Dedifferentiated amniotic fluid mesenchymal stem cell (primary cell): ENCODE results near the gene PCDHGA7.
"Not testable (repeated sequence)": the region's sequence is repeated elsewhere in the genome, so short reads cannot be mapped to it uniquely, and the experiment has no call there.

Experiments
- DNase-seq: peaks from one replicate; pipeline ENCODE4 v3.0.0-alpha.2; 2016; ENCODE audit errors: extremely low spot score

The PCDHGA7 gene

DNA sequence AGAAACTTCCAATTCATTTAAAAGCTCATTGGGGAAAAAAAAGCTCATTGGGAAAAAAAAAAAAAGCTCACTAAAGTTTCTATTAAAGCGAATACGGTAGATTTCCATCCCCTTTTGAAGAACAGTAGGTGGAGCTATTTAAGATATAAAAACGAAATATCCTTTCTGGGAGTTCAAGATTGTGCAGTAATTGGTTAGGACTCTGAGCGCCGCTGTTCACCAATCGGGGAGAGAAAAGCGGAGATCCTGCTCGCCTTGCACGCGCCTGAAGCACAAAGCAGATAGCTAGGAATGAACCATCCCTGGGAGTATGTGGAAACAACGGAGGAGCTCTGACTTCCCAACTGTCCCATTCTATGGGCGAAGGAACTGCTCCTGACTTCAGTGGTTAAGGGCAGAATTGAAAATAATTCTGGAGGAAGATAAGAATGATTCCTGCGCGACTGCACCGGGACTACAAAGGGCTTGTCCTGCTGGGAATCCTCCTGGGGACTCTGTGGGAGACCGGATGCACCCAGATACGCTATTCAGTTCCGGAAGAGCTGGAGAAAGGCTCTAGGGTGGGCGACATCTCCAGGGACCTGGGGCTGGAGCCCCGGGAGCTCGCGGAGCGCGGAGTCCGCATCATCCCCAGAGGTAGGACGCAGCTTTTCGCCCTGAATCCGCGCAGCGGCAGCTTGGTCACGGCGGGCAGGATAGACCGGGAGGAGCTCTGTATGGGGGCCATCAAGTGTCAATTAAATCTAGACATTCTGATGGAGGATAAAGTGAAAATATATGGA, 48.0 kb downstream of the PCDHGA7 start, which contains the start of gene PCDHGA12:
Gene PCDHGA12 (plus strand): TSS at position 176 of the 782 bp plus-strand sequence. CDS start 253 bp downstream, at position 429.
- no peak for DNase-seq

DNA sequence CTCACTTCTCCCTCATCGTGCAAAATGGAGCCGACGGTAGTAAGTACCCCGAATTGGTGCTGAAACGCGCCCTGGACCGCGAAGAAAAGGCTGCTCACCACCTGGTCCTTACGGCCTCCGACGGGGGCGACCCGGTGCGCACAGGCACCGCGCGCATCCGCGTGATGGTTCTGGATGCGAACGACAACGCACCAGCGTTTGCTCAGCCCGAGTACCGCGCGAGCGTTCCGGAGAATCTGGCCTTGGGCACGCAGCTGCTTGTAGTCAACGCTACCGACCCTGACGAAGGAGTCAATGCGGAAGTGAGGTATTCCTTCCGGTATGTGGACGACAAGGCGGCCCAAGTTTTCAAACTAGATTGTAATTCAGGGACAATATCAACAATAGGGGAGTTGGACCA, 48.7 kb downstream of the PCDHGA7 start:
- DNase-seq, result no peak

DNA sequence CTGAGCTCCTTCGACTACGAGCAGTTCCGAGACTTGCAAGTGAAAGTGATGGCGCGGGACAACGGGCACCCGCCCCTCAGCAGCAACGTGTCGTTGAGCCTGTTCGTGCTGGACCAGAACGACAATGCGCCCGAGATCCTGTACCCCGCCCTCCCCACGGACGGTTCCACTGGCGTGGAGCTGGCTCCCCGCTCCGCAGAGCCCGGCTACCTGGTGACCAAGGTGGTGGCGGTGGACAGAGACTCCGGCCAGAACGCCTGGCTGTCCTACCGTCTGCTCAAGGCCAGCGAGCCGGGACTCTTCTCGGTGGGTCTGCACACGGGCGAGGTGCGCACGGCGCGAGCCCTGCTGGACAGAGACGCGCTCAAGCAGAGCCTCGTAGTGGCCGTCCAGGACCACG, 49.8 kb downstream of the PCDHGA7 start:
- DNase-seq, result not testable (repeated sequence)

DNA sequence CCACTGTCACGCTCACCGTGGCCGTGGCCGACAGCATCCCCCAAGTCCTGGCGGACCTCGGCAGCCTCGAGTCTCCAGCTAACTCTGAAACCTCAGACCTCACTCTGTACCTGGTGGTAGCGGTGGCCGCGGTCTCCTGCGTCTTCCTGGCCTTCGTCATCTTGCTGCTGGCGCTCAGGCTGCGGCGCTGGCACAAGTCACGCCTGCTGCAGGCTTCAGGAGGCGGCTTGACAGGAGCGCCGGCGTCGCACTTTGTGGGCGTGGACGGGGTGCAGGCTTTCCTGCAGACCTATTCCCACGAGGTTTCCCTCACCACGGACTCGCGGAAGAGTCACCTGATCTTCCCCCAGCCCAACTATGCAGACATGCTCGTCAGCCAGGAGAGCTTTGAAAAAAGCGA, 50.2 kb downstream of the PCDHGA7 start:
- DNase-seq, result not testable (repeated sequence)

DNA sequence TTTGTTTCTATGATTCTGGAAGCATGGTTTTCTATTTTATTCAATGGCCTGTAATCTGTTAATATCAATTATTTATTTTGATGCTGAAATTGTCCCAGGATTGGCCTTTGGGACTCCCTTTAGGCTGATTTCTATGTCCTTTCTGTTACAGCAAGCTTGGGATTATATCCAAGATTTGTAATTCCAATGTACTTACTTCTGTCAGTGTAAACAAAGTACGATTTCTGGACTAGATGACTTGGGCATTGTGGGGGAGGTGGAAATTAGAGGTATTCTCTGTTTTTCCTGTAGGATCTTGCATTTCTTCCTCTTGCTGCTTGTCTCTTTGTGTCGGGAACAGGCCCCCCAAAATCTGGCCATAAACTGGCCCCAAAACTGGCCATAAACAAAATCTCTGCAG, 51.5 kb downstream of the PCDHGA7 start:
- no peak for DNase-seq
